HepG2 (cell line): ENCODE measurements around the gene ZXDC. TPM values are rescaled to one million over a fixed set of nuclear protein-coding genes. Genes with fewer than 3 reads are reported as not detected.
A peak's percentile ranks its signal among the peaks of the same experiment; 100 is the strongest.

Experiments
- ATAC-seq: fragments of 200-7000 bp; cut with Tn5 transposase; 3 replicates; pipeline ENCODE4 v1.9.1; 2020; ENCODE audit warnings: mild to moderate bottlenecking, moderate library complexity
- BruUV-seq: library from RNA; stranded (reverse); fragments of 400-500 nt; replicated peaks from 2 replicates; lab custom pipeline; 2021; lab: Mats Ljungman, UMichigan
- CTCF ChIA-PET: fragments of 300-600 bp; formaldehyde crosslinking; extraction: SDS; loops from one replicate; lab custom pipeline; 2021; ENCODE audit warnings: low total read pairs, inconsistent platforms, low intra/inter-chr PET ratio; lab: Yijun Ruan, JAX
- POLR2A ChIA-PET: fragments of 350-600 bp; sonication (Branson Sonifier 250); formaldehyde crosslinking; loops from one replicate; lab custom pipeline; 2020; ENCODE audit warnings: antibody characterized with exemption, inconsistent platforms; lab: Yijun Ruan, JAX
- DNase-seq: peaks from one replicate; pipeline ENCODE4 v3.0.0-alpha.2; 2015; ENCODE audit warnings: low spot score
- FAIRE-seq: peaks from 3 replicates; lab custom pipeline; 2011; peaks lifted over from hg19 to GRCh38; lab: Jason Lieb, UNC
- H2AFZ ChIP-seq: one replicate; pipeline ENCODE4 v1.6.1; 2011; ENCODE audit warnings: low read length, inconsistent platforms
- H3K27ac ChIP-seq: fragments of 300-600 bp; 3 replicates; pipeline ENCODE4 v1.8.0; 2011; ENCODE audit warnings: mixed run types, mild to moderate bottlenecking, mixed read lengths, low read length, inconsistent platforms; ENCODE audit not compliant: insufficient read depth; ENCODE audit errors: extremely low read length
- H3K27me3 ChIP-seq, 2 experiments: fragments of 200-600 bp in 1 of 2; 2 replicates in 1 of 2; 3 replicates in 1 of 2; pipeline versions ENCODE4 v1.6.0 to v1.8.0; 2011; ENCODE audit warnings: low read length in 2 of 2, mild to moderate bottlenecking in 2 of 2, moderate library complexity in 2 of 2, inconsistent platforms in 1 of 2; ENCODE audit not compliant: insufficient read depth in 2 of 2, control insufficient read depth in 1 of 2
- H3K36me3 ChIP-seq, 2 experiments: fragments of 200-600 bp in 1 of 2; replicated peaks in 1 of 2; 2 replicates in 1 of 2; 3 replicates in 1 of 2; pipeline versions ENCODE4 v1.5.1 to v1.8.0; 2011; ENCODE audit warnings: low read length in 2 of 2, inconsistent platforms in 1 of 2; ENCODE audit not compliant: insufficient read depth in 2 of 2, control insufficient read depth in 1 of 2
- H3K4me1 ChIP-seq: 2 replicates; pipeline ENCODE4 v1.5.1; 2012; ENCODE audit warnings: low read length, inconsistent platforms; ENCODE audit not compliant: insufficient read depth
- H3K4me2 ChIP-seq: 2 replicates; pipeline ENCODE4 v1.6.0; 2011; ENCODE audit warnings: low read depth, low read length, inconsistent platforms
- H3K4me3 ChIP-seq, 3 experiments: fragments of 200-600 bp in 1 of 3; sonication (generic), shearing (Covaris generic) in 1 of 3; replicated peaks in 1 of 3; 2 replicates each; pipeline ENCODE4 v1.5.1; 2011 to 2016; ENCODE audit warnings: low read length in 3 of 3, inconsistent platforms in 2 of 3, low read depth in 2 of 3, mild to moderate bottlenecking in 2 of 3, control low read depth in 1 of 3, mixed read lengths in 1 of 3; ENCODE audit not compliant: insufficient read depth in 1 of 3
- H3K79me2 ChIP-seq: one replicate; pipeline ENCODE4 v1.6.1; 2011; ENCODE audit warnings: low read length, inconsistent platforms; ENCODE audit not compliant: insufficient read depth
- H3K9ac ChIP-seq: 2 replicates; pipeline ENCODE4 v1.6.0; 2011; ENCODE audit warnings: mild to moderate bottlenecking, low read depth, low read length, inconsistent platforms; ENCODE audit not compliant: insufficient read depth
- H3K9me3 ChIP-seq: 2 replicates; pipeline ENCODE4 v1.5.1; 2012; ENCODE audit warnings: mild to moderate bottlenecking, low read length
- H4K20me1 ChIP-seq: 2 replicates; pipeline ENCODE4 v1.6.0; 2011; ENCODE audit warnings: inconsistent platforms, mild to moderate bottlenecking, low read length, moderate library complexity; ENCODE audit not compliant: insufficient read depth
- FIP1L1 ChIP-seq: fragments of 200-400 bp; formaldehyde crosslinking; IDR thresholded peaks from 2 replicates; pipeline ENCODE4 v1.6.1; 2018; ENCODE audit warnings: low read depth, mild to moderate bottlenecking, low read length, moderate library complexity, borderline replicate concordance; ENCODE audit not compliant: insufficient read depth
- FOXK2 ChIP-seq: fragments of 450-650 bp; IDR thresholded peaks from 2 replicates; pipeline ENCODE4 v1.6.1; 2016
- MTA1 ChIP-seq: sonication (generic); formaldehyde crosslinking; IDR thresholded peaks from 2 replicates; pipeline ENCODE4 v1.4.0; 2020; ENCODE audit warnings: missing genetic modification reagents, mild to moderate bottlenecking, borderline replicate concordance
- ZNF737 ChIP-seq: sonication (generic); formaldehyde crosslinking; IDR thresholded peaks from 2 replicates; pipeline ENCODE4 v1.5.0; 2020; ENCODE audit warnings: missing genetic modification reagents, mild to moderate bottlenecking, borderline replicate concordance
- ZNF878 ChIP-seq: sonication (generic); formaldehyde crosslinking; IDR thresholded peaks from 2 replicates; pipeline ENCODE4 v1.8.1; 2023; ENCODE audit warnings: mild to moderate bottlenecking, missing genetic modification reagents, moderate library complexity
- WGBS: methylation state at CpG from one replicate; pipeline ENCODE4 v1.1.6; 2017; ENCODE audit warnings: low lambda C conversion rate; 5-methylcytosine and 5-hydroxymethylcytosine counted together
- in situ Hi-C: cut with HindIII; loops from 2 replicates; pipeline ENCODE4 v1.10.0; 2017; ENCODE audit warnings: low pct_unique_long_range_greater_than_20kb; ENCODE audit not compliant: extremely low pct_ligation_motif_present
- intact Hi-C: fragments of 100-400 bp; cut with micrococcal nuclease; formaldehyde crosslinking; loops from one replicate; pipeline ENCODE4 v1.10.0; 2022; ENCODE audit not compliant: unreplicated experiment
- polyA plus RNA-seq, 8 experiments: library from polyadenylated mRNA; depleted of rRNA in 3 of 8; stranded (reverse) in 7 of 8; unstranded in 1 of 8; fragments of >200 nt; fragmentation: Illumina TruSeq in 4 of 8; extraction: Trizol in 4 of 8; gene quantifications; 2 replicates each; pipeline versions ENCODE4 v1.2.1 to v1.2.3, GENCODE V29; 2011 to 2016; ENCODE audit warnings: low read depth in 4 of 8, missing spikeins in 1 of 8, mixed read lengths in 1 of 8; ENCODE audit not compliant: insufficient read depth in 1 of 8
- total RNA-seq, 5 experiments: library from RNA; depleted of rRNA; stranded (reverse); fragments of >200 nt; fragmentation: Illumina TruSeq; extraction: Trizol; gene quantifications; 2 replicates each; pipeline ENCODE4 v1.2.3, GENCODE V29; 2016; ENCODE audit warnings: low read depth in 1 of 5
- TF ChIP-seq, protein P1 (sequence below), 2 experiments: sonication (generic) in 1 of 2; formaldehyde crosslinking in 1 of 2; IDR thresholded peaks; 2 replicates each; pipeline versions ENCODE4 v1.6.1 to v1.9.0; 2014 to 2022; ENCODE audit warnings: antibody characterized with exemption in 1 of 2, borderline replicate concordance in 1 of 2, inconsistent platforms in 1 of 2, low read depth in 1 of 2, missing genetic modification reagents in 1 of 2

Gene ZXDC
- total and polyA plus RNA-seq, 2 of the 13 experiments (the other 11 are each of a cell fraction or from before 2014, with no cell fraction given) = 17.6 to 21.2 TPM

DNA sequence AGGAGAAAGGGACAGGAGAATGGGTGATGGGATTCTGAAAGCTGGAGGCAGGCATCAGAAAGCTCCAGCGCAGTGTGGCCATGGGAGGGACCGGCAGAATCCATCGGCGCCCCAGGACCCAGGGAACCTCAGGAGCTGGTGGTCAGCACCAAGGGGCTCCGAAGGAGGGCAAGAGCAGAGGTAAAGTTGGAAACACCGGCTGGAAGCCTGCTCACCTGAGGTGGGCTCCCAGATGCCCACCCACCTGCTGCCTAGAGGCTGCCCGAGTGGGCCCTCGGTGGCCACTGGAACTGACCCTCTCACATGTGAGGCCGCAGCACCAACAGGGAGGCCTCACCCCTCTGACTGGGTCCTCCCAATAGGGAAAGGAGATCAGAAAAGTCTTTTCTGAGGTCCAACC is 10.3 kb upstream of the ZXDC start:
- 97% methylated on average over 6 of the region's 9 CpGs for WGBS
- FAIRE-seq = no peak
- Histone ChIP-seq H3K27me3 (no peaks in the 10 kb centered on the region; a peak in 1 of 5 replicates), H4K20me1 (no peaks in the 10 kb centered on the region), H3K79me2 (no peaks in the 10 kb centered on the region), H2AFZ (no peak overlapping the region), H3K36me3 (no peaks in the 10 kb centered on the region), H3K9ac (no peak overlapping the region), H3K9me3 (no peaks in the 10 kb centered on the region), H3K4me2 (no peak overlapping the region), H3K27ac (no peak overlapping the region), H3K4me3 (no peak overlapping the region), H3K4me1 (peaks cover 82% of the 10 kb centered on the region)
- ChIA-PET POLR2A (interaction anchor here (0.8 kb wide), 1 partner anchor 32 kb away, joined by 3 read pairs; no protein-coding TSS in a partner anchor), CTCF (no interaction called here)
- ATAC-seq = no peak
- in situ Hi-C loops (no loop called here), intact Hi-C loops (loop anchor here (1.0 kb wide), 1 partner anchor 10 kb away; no protein-coding TSS in a partner anchor)
- no TSS peak for BruUV-seq
- DNase-seq = no peak
- TF ChIP-seq FIP1L1 (no peak), ZNF878 (CRISPR knock-in tag) (no peak)

DNA sequence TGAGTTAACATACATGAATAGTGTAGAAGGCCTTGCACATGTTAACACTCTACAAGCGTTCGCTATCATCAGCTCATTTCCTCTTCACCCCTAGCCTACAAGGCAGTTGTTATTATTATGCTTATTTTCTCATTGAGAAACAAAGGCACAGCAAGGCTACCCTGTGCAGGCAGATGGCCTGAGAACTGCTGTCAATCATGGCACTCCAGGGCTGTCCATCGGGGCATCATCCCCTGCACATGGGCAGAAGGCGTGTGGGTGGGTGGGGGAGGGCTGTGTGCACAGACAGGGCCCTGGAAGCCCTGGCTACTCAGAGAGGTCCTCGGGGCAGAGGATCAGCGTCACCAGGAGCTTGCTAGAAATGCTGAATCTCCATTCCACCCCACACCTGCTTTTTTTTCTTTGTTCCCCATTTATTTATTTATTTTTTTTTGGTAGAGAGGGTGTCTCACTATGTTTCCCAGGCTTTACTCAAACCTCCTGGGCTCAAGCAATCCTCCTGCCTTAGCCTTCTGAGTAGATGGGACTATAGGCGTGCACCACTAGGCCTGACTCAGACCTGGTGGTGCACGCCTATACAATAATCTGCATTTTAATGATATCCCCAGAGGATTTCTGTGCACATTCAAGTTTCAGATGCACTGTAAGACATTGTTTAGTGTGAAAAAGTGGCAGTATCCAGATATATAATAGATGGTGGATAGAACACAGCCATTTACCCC is 9.6 kb upstream of the ZXDC start:
- ChIA-PET CTCF (no interaction called here), POLR2A (interaction anchor here (0.6 to 1.3 kb wide), 5 partner anchors 9 to 44 kb away, joined by 3 to 6 read pairs (median 4); partner anchors contain the start of gene ZXDC)
- H3K9ac ChIP-seq = no peak overlapping the region
- intact Hi-C loops = loop anchor here (1.0 kb wide), 1 partner anchor 9 kb away; no protein-coding TSS in a partner anchor
- H3K36me3 ChIP-seq = no peaks in the 10 kb centered on the region
- H4K20me1 ChIP-seq = no peaks in the 10 kb centered on the region
- peak overlapping the region; percentile 30 for H3K4me2 ChIP-seq
- BruUV-seq = no TSS peak
- no peak overlapping the region for H3K4me3 ChIP-seq
- H3K27ac ChIP-seq = peak overlapping the region; percentile 2
- H3K79me2 ChIP-seq = no peaks in the 10 kb centered on the region
- DNase-seq (no peak), FAIRE-seq (no peak), ATAC-seq (no peak)
- no peaks in the 10 kb centered on the region; a peak in 1 of 5 replicates for H3K27me3 ChIP-seq
- no peaks in the 10 kb centered on the region for H3K9me3 ChIP-seq
- TF ChIP-seq ZNF737 (CRISPR knock-in tag) = no peak
- TF ChIP-seq, protein P1, sequence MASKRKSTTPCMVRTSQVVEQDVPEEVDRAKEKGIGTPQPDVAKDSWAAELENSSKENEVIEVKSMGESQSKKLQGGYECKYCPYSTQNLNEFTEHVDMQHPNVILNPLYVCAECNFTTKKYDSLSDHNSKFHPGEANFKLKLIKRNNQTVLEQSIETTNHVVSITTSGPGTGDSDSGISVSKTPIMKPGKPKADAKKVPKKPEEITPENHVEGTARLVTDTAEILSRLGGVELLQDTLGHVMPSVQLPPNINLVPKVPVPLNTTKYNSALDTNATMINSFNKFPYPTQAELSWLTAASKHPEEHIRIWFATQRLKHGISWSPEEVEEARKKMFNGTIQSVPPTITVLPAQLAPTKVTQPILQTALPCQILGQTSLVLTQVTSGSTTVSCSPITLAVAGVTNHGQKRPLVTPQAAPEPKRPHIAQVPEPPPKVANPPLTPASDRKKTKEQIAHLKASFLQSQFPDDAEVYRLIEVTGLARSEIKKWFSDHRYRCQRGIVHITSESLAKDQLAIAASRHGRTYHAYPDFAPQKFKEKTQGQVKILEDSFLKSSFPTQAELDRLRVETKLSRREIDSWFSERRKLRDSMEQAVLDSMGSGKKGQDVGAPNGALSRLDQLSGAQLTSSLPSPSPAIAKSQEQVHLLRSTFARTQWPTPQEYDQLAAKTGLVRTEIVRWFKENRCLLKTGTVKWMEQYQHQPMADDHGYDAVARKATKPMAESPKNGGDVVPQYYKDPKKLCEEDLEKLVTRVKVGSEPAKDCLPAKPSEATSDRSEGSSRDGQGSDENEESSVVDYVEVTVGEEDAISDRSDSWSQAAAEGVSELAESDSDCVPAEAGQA (IDR thresholded peaks at IDR 0.05; ENCODE audit: low read depth) = no peak
- TF ChIP-seq, protein P1 (CRISPR knock-in tag; IDR thresholded peaks at IDR 0.05; ENCODE audit: borderline replicate concordance) = no peak
- no peak for TF ChIP-seq MTA1 (CRISPR knock-in tag)
- TF ChIP-seq FOXK2 = no peak
- no peak overlapping the region for H2AFZ ChIP-seq
- WGBS = 55% methylated on average over 7 of the region's 8 CpGs
- H3K4me1 ChIP-seq = peaks cover 86% of the 10 kb centered on the region
- in situ Hi-C loops = no loop called here
